HCT116 (cell line): Measurements from ENCODE around the gene FHOD3. TPM values are rescaled to one million over a fixed set of nuclear protein-coding genes. Genes with fewer than 3 reads are reported as not detected.

Experiments used
- ATAC-seq: fragments of 200-7000 bp; cut with Tn5 transposase; 2 replicates; pipeline ENCODE4 v1.9.1; 2020; ENCODE audit warnings: mild to moderate bottlenecking, moderate library complexity
- BruUV-seq: library from RNA; stranded (reverse); fragments of 400-500 nt; replicated peaks from 2 replicates; lab custom pipeline; 2021; lab: Mats Ljungman, UMichigan
- CTCF ChIA-PET: fragments of 300-600 bp; sonication (Branson Sonifier 250); formaldehyde crosslinking; loops from one replicate; lab custom pipeline; 2021; ENCODE audit warnings: antibody characterized with exemption; lab: Charles Lee
- POLR2A ChIA-PET: fragments of 300-600, 350-600 bp; sonication (Branson Sonifier 250); formaldehyde crosslinking; loops from one replicate; lab custom pipeline; 2021; ENCODE audit warnings: antibody characterized with exemption; lab: Charles Lee
- RAD21 ChIA-PET, 2 experiments: fragments of 300-600 bp; sonication (Branson Sonifier 250); formaldehyde crosslinking; loops; one replicate each; lab custom pipeline; 2023; ENCODE audit warnings: low total read pairs in 2 of 2; ENCODE audit not compliant: uncharacterized antibody in 2 of 2, unreplicated experiment in 2 of 2, low non-redundant PET in 1 of 2; lab: Charles Lee
- DNase-seq: peaks from one replicate; pipeline ENCODE4 v3.0.0-alpha.2; 2010; ENCODE audit warnings: low read depth, low spot score
- H2AFZ ChIP-seq: fragments of 200-600 bp; shearing (Covaris generic), sonication (generic); 2 replicates; pipeline ENCODE4 v1.6.1; 2017; ENCODE audit warnings: low read depth, mixed run types, mixed read lengths, antibody characterized with exemption, low read length; ENCODE audit not compliant: poor library complexity, severe bottlenecking
- H3K27ac ChIP-seq: 2 replicates; pipeline ENCODE4 v1.5.1; 2012; ENCODE audit warnings: low read depth, low read length
- H3K27me3 ChIP-seq: fragments of 200-600 bp; sonication (generic); 2 replicates; pipeline ENCODE4 v1.6.1; 2016; ENCODE audit warnings: mixed run types, low read length, mixed read lengths; ENCODE audit not compliant: insufficient read depth
- H3K36me3 ChIP-seq, 2 experiments: fragments of 200-500 bp in 1 of 2; fragments of 200-600 bp in 1 of 2; sonication (Bioruptor generic) in 1 of 2; sonication (generic) in 1 of 2; 2 replicates each; pipeline versions ENCODE4 v1.5.1 to v1.6.1; 2014 to 2016; ENCODE audit warnings: low read length in 2 of 2, inconsistent platforms in 1 of 2, mixed read lengths in 1 of 2, mixed run types in 1 of 2; ENCODE audit not compliant: insufficient read depth in 2 of 2, control insufficient read depth in 1 of 2
- H3K4me1 ChIP-seq, 2 experiments: fragments of 200-600 bp in 1 of 2; sonication (generic) in 1 of 2; 2 replicates each; pipeline versions ENCODE4 v1.5.1 to v1.6.1; 2012 to 2017; ENCODE audit warnings: low read length in 2 of 2, inconsistent platforms in 1 of 2, mild to moderate bottlenecking in 1 of 2, mixed read lengths in 1 of 2, mixed run types in 1 of 2, moderate library complexity in 1 of 2; ENCODE audit not compliant: insufficient read depth in 2 of 2, control insufficient read depth in 1 of 2
- H3K4me2 ChIP-seq: fragments of 200-600 bp; sonication (generic); 2 replicates; pipeline ENCODE4 v1.6.1; 2017; ENCODE audit warnings: mixed run types, low read length, mixed read lengths
- H3K4me3 ChIP-seq, 2 experiments: fragments of 200-600 bp in 1 of 2; sonication (generic) in 1 of 2; replicated peaks in 1 of 2; 2 replicates each; pipeline ENCODE4 v1.5.1; 2011 to 2016; ENCODE audit warnings: low read length in 2 of 2, control low read depth in 1 of 2, low read depth in 1 of 2, mild to moderate bottlenecking in 1 of 2, mixed read lengths in 1 of 2, mixed run types in 1 of 2
- H3K79me2 ChIP-seq: fragments of 200-600 bp; sonication (generic); 2 replicates; pipeline ENCODE4 v1.6.1; 2017; ENCODE audit warnings: mild to moderate bottlenecking, mixed run types, low read length, moderate library complexity, mixed read lengths; ENCODE audit not compliant: insufficient read depth
- H3K9ac ChIP-seq: fragments of 200-600 bp; sonication (generic); 2 replicates; pipeline ENCODE4 v1.6.1; 2016; ENCODE audit warnings: low read length, mixed read lengths
- H3K9me2 ChIP-seq: fragments of 200-600 bp; sonication (generic), shearing (Covaris generic); 2 replicates; pipeline ENCODE4 v1.6.1; 2017; ENCODE audit warnings: mixed run types, mild to moderate bottlenecking, moderate library complexity; ENCODE audit not compliant: insufficient read depth
- H3K9me3 ChIP-seq, 2 experiments: fragments of 200-500 bp in 1 of 2; fragments of 200-600 bp in 1 of 2; sonication (Bioruptor generic) in 1 of 2; sonication (generic) in 1 of 2; 2 replicates each; pipeline ENCODE4 v1.6.1; 2014 to 2017; ENCODE audit warnings: low read length in 2 of 2, mixed read lengths in 2 of 2, inconsistent platforms in 1 of 2, low read depth in 1 of 2, mild to moderate bottlenecking in 1 of 2, mixed run types in 1 of 2, moderate library complexity in 1 of 2; ENCODE audit not compliant: control insufficient read depth in 1 of 2, insufficient read depth in 1 of 2
- H4K20me1 ChIP-seq: fragments of 200-600 bp; sonication (generic), shearing (Covaris generic); 2 replicates; pipeline ENCODE4 v1.6.1; 2017; ENCODE audit warnings: mixed run types, mild to moderate bottlenecking, moderate library complexity; ENCODE audit not compliant: insufficient read depth
- ATF3 ChIP-seq: IDR thresholded peaks from 2 replicates; pipeline ENCODE4 v1.6.1; 2012
- CBX3 ChIP-seq: IDR thresholded peaks from 2 replicates; pipeline ENCODE4 v1.6.1; 2012; ENCODE audit warnings: low read depth
- EGR1 ChIP-seq: IDR thresholded peaks from 2 replicates; pipeline ENCODE4 v1.6.1; 2012; ENCODE audit warnings: low read depth
- ELF1 ChIP-seq: IDR thresholded peaks from 2 replicates; pipeline ENCODE4 v1.6.1; 2012; ENCODE audit warnings: low read depth, borderline replicate concordance
- EZH2 ChIP-seq: fragments of 200-600 bp; sonication (generic); IDR thresholded peaks from 2 replicates; pipeline ENCODE4 v1.6.1; 2017; ENCODE audit warnings: antibody characterized with exemption, mixed run types
- EZH2phosphoT487 ChIP-seq: fragments of 200-600 bp; IDR thresholded peaks from 2 replicates; pipeline ENCODE4 v1.6.1; 2018; ENCODE audit warnings: antibody characterized with exemption, borderline replicate concordance
- FOSL1 ChIP-seq: IDR thresholded peaks from 2 replicates; pipeline ENCODE4 v1.6.1; 2012; ENCODE audit warnings: low read depth
- JUND ChIP-seq: IDR thresholded peaks from 2 replicates; pipeline ENCODE4 v1.6.1; 2012
- MAX ChIP-seq: IDR thresholded peaks from 2 replicates; pipeline ENCODE4 v1.6.1; 2012
- POLR2A ChIP-seq: IDR thresholded peaks from 2 replicates; pipeline ENCODE4 v1.7.0; 2011; ENCODE audit warnings: borderline replicate concordance; ENCODE audit not compliant: insufficient read depth, insufficient read length; ENCODE audit errors: extremely low read depth
- POLR2AphosphoS5 ChIP-seq: IDR thresholded peaks from 2 replicates; pipeline ENCODE4 v1.6.1; 2011; ENCODE audit warnings: mild to moderate bottlenecking, low read depth, low read length, moderate library complexity
- RAD21 ChIP-seq: IDR thresholded peaks from 2 replicates; pipeline ENCODE4 v1.6.1; 2012; ENCODE audit warnings: low read depth, mild to moderate bottlenecking
- SIN3A ChIP-seq: IDR thresholded peaks from 2 replicates; pipeline ENCODE4 v1.6.1; 2012; ENCODE audit warnings: low read depth
- SP1 ChIP-seq: IDR thresholded peaks from 2 replicates; pipeline ENCODE4 v1.6.1; 2012; ENCODE audit warnings: low read depth
- SRF ChIP-seq: IDR thresholded peaks from 2 replicates; pipeline ENCODE4 v1.6.1; 2012; ENCODE audit warnings: low read depth
- YY1 ChIP-seq: IDR thresholded peaks from 2 replicates; pipeline ENCODE4 v1.6.1; 2011; ENCODE audit warnings: low read length, low read depth, moderate library complexity, mild to moderate bottlenecking; ENCODE audit not compliant: insufficient replicate concordance; ENCODE audit errors: extremely low read depth
- ZFX ChIP-seq: fragments of 450-650 bp; IDR thresholded peaks from 2 replicates; pipeline ENCODE4 v1.6.1; 2017
- ZNF274 ChIP-seq: fragments of 200-500 bp; sonication (Bioruptor generic); IDR thresholded peaks from 2 replicates; pipeline ENCODE4 v1.6.1; 2014; ENCODE audit warnings: mild to moderate bottlenecking, low read depth, low read length, inconsistent platforms
- intact Hi-C: fragments of 100-400 bp; cut with micrococcal nuclease; formaldehyde crosslinking; loops from 2 replicates; pipeline ENCODE4 v1.10.0; 2022
- total RNA-seq: library from RNA; stranded (reverse); gene quantifications from one replicate; pipeline ENCODE4 v1.2.1, GENCODE V29; 2021; ENCODE audit not compliant: unreplicated experiment
- TF ChIP-seq, protein P1 (sequence below): IDR thresholded peaks from 2 replicates; pipeline ENCODE4 v1.6.1; 2011; ENCODE audit warnings: mild to moderate bottlenecking, low read length, moderate library complexity; ENCODE audit not compliant: insufficient replicate concordance; ENCODE audit errors: extremely low read depth
- TF ChIP-seq, protein P2 (sequence below): IDR thresholded peaks from 2 replicates; pipeline ENCODE4 v1.6.1; 2012; ENCODE audit warnings: low read depth

The FHOD3 gene
- total RNA-seq, 1 experiment from 2014 or later: 4.0 TPM

DNA sequence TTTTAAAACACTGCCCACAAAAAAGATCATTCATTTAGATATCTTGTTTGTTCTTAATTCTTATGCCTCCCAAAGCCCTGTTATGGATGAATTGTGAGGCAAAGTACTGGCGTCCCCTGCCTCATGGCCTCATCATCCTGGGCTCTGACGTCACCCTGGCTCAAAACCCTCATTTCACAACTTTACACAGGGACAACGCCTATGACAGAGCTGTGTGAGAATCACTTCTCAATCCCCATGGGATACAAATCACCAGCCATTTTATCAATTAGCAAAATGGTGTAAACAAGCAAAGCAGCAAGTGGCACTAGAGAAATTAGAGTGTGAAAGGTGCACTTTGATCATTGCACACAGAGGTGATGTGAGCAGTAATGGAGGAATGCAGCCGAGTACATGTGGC lies 16.6 kb downstream of the FHOD3 start:
- ATAC-seq: no peak
- H3K79me2 ChIP-seq: no peaks in the 10 kb centered on the region
- BruUV-seq: no TSS peak

More for the DNA sequence above, 16.6 kb downstream of the FHOD3 start:
- H3K4me1 ChIP-seq: peaks cover 18 to 28% of the 10 kb centered on the region in 2 experiments
- no peak overlapping the region for H2AFZ ChIP-seq
- TF ChIP-seq RAD21: no peak
- TF ChIP-seq SRF: no peak
- TF ChIP-seq EZH2phosphoT487: no peak
- no peak for TF ChIP-seq ELF1
- TF ChIP-seq, protein P1, sequence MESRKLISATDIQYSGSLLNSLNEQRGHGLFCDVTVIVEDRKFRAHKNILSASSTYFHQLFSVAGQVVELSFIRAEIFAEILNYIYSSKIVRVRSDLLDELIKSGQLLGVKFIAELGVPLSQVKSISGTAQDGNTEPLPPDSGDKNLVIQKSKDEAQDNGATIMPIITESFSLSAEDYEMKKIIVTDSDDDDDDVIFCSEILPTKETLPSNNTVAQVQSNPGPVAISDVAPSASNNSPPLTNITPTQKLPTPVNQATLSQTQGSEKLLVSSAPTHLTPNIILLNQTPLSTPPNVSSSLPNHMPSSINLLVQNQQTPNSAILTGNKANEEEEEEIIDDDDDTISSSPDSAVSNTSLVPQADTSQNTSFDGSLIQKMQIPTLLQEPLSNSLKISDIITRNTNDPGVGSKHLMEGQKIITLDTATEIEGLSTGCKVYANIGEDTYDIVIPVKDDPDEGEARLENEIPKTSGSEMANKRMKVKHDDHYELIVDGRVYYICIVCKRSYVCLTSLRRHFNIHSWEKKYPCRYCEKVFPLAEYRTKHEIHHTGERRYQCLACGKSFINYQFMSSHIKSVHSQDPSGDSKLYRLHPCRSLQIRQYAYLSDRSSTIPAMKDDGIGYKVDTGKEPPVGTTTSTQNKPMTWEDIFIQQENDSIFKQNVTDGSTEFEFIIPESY: no peak
- no peak for TF ChIP-seq POLR2AphosphoS5
- TF ChIP-seq EZH2: no peak
- no peak for TF ChIP-seq ZNF274
- no peak for TF ChIP-seq SIN3A
- TF ChIP-seq, protein P2, sequence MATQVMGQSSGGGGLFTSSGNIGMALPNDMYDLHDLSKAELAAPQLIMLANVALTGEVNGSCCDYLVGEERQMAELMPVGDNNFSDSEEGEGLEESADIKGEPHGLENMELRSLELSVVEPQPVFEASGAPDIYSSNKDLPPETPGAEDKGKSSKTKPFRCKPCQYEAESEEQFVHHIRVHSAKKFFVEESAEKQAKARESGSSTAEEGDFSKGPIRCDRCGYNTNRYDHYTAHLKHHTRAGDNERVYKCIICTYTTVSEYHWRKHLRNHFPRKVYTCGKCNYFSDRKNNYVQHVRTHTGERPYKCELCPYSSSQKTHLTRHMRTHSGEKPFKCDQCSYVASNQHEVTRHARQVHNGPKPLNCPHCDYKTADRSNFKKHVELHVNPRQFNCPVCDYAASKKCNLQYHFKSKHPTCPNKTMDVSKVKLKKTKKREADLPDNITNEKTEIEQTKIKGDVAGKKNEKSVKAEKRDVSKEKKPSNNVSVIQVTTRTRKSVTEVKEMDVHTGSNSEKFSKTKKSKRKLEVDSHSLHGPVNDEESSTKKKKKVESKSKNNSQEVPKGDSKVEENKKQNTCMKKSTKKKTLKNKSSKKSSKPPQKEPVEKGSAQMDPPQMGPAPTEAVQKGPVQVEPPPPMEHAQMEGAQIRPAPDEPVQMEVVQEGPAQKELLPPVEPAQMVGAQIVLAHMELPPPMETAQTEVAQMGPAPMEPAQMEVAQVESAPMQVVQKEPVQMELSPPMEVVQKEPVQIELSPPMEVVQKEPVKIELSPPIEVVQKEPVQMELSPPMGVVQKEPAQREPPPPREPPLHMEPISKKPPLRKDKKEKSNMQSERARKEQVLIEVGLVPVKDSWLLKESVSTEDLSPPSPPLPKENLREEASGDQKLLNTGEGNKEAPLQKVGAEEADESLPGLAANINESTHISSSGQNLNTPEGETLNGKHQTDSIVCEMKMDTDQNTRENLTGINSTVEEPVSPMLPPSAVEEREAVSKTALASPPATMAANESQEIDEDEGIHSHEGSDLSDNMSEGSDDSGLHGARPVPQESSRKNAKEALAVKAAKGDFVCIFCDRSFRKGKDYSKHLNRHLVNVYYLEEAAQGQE: no peak
- TF ChIP-seq ZFX: no peak
- TF ChIP-seq ATF3: no peak
- no peak for TF ChIP-seq MAX
- TF ChIP-seq FOSL1: no peak
- no peak for TF ChIP-seq SP1
- no peak for TF ChIP-seq JUND
- no peak for TF ChIP-seq EGR1
- no peak for TF ChIP-seq POLR2A
- no peak for TF ChIP-seq YY1
- no peak for TF ChIP-seq CBX3
- no peak for DNase-seq
- H3K9ac ChIP-seq: no peak overlapping the region
- intact Hi-C loops: no loop called here
- POLR2A ChIA-PET: no interaction called here
- H3K4me3 ChIP-seq: no peak overlapping the region
- no peaks in the 10 kb centered on the region for H3K9me2 ChIP-seq
- H3K4me2 ChIP-seq: no peak overlapping the region
- no peaks in the 10 kb centered on the region for H3K36me3 ChIP-seq
- RAD21 ChIA-PET: no interaction called here
- no peaks in the 10 kb centered on the region; the same call in 1 of the 2 replicates for H3K27me3 ChIP-seq
- H4K20me1 ChIP-seq: no peaks in the 10 kb centered on the region
- H3K9me3 ChIP-seq: no peaks in the 10 kb centered on the region
- CTCF ChIA-PET: no interaction called here
- H3K27ac ChIP-seq: no peak overlapping the region
